Kidney glomerular epithelial cell (primary cell): Measurements from ENCODE around the gene MMRN2.
"Not testable (repeated sequence)": the region's sequence is repeated elsewhere in the genome, so short reads cannot be mapped to it uniquely, and the experiment has no call there.

Experiments
- DNase-seq: peaks from one replicate; lab custom pipeline; 2025; lab: John Stamatoyannopoulos, UW

Gene MMRN2

GRCh38 chr10:86957471-86958115, at the start of gene MMRN2:
Gene MMRN2 (minus strand): TSS chr10:86957615. CDS start chr10:86957541, 74 bp downstream.
- DNase-seq = no peak

GRCh38 chr10:87007124-87007523, 49.7 kb upstream of the MMRN2 start:
- not testable (repeated sequence) for DNase-seq

GRCh38 chr10:87000491-87000890, 43.1 kb upstream of the MMRN2 start:
- DNase-seq = no peak

GRCh38 chr10:86999802-87000403, 42.5 kb upstream of the MMRN2 start:
- not testable (repeated sequence) for DNase-seq

- no peak for DNase-seq
Observed at GRCh38 chr10:86992929-86993328, 35.5 kb upstream of the MMRN2 start.

- DNase-seq = no peak
Observed at GRCh38 chr10:86992456-86992855, 35.0 kb upstream of the MMRN2 start.

GRCh38 chr10:86991362-86991761, 33.9 kb upstream of the MMRN2 start:
- DNase-seq = not testable (repeated sequence)

GRCh38 chr10:86988520-86988919, 31.1 kb upstream of the MMRN2 start:
- no peak for DNase-seq

GRCh38 chr10:86984498-86984897, 27.1 kb upstream of the MMRN2 start:
- not testable (repeated sequence) for DNase-seq

GRCh38 chr10:86981716-86982115, 24.3 kb upstream of the MMRN2 start:
- DNase-seq = no peak

GRCh38 chr10:86981020-86981419, 23.6 kb upstream of the MMRN2 start:
- not testable (repeated sequence) for DNase-seq

- no peak for DNase-seq
Observed at GRCh38 chr10:86979977-86980448, 22.6 kb upstream of the MMRN2 start.

GRCh38 chr10:86979296-86979818, 21.9 kb upstream of the MMRN2 start:
- DNase-seq = no peak

GRCh38 chr10:86978457-86978856, 21.0 kb upstream of the MMRN2 start:
- not testable (repeated sequence) for DNase-seq

- no peak for DNase-seq
Observed at GRCh38 chr10:86976362-86977056, 19.1 kb upstream of the MMRN2 start.

- no peak for DNase-seq
Observed at GRCh38 chr10:86974484-86974883, 17.1 kb upstream of the MMRN2 start.

GRCh38 chr10:86972613-86973380, 15.4 kb upstream of the MMRN2 start:
- DNase-seq = no peak

GRCh38 chr10:86971232-86971991, 14.0 kb upstream of the MMRN2 start:
- peak; percentile 64 for DNase-seq

GRCh38 chr10:86970982-86971231, 13.5 kb upstream of the MMRN2 start:
- no peak for DNase-seq

- DNase-seq = no peak
Observed at GRCh38 chr10:86970162-86970981, 13.0 kb upstream of the MMRN2 start.
